ENCODE results near the gene CLECL1.

GRCh38 chr12:9755567-9755966 is 22.7 kb upstream of the CLECL1 start:
- TF ChIP-seq CTCF (IDR thresholded peaks at IDR 0.05): no peak
- no peak for TF ChIP-seq POLR2A (IDR thresholded peaks at IDR 0.05; ENCODE audit: low read depth)
- no peak for TF ChIP-seq EP300 (IDR thresholded peaks at IDR 0.05)
